Measurements from ENCODE around the gene GRK6.

DNA sequence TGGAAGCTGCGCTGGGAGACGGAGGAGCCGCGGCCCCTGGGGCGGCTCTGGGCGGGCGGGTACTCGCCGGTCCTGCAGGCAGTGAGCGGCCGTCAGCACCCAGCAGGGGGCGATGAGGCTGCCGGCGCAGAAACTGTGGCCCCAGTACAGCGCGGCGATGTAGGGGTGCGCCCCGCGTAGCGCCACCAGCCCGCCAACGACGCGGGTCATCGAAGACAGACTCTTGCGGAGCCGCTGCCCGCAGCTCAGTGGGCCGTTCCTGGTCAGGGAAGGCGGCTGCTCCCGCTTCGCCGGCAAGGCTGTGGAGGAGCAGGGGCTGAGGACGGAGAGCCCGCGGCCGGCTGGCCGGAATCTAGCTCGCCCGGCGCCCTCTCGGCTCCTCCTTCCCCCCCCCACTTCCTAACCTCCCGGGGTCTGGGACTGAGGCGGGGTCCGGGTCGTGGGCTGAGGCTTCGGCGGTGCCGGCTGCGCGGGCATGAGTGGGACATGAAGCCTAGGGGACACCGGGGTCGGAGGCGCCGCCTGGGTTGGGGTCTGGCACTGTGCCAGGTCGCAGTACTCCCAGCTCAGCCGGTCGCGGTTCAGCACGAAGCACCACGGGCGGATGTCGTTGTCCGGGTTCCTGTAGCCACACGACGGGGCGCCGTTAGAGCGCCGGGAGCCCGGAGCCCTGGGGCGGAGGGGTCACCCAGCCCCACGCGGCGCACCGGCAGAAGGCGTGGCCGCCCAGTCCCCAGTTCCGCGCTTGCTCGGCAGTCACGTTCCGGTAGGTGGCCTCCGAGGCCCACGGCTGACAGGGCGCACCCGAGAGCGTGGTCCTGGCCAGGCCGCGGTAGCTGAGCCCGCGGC, 22.5 kb upstream of the GRK6 start:
- TF ChIP-seq, protein P1, sequence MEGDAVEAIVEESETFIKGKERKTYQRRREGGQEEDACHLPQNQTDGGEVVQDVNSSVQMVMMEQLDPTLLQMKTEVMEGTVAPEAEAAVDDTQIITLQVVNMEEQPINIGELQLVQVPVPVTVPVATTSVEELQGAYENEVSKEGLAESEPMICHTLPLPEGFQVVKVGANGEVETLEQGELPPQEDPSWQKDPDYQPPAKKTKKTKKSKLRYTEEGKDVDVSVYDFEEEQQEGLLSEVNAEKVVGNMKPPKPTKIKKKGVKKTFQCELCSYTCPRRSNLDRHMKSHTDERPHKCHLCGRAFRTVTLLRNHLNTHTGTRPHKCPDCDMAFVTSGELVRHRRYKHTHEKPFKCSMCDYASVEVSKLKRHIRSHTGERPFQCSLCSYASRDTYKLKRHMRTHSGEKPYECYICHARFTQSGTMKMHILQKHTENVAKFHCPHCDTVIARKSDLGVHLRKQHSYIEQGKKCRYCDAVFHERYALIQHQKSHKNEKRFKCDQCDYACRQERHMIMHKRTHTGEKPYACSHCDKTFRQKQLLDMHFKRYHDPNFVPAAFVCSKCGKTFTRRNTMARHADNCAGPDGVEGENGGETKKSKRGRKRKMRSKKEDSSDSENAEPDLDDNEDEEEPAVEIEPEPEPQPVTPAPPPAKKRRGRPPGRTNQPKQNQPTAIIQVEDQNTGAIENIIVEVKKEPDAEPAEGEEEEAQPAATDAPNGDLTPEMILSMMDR (IDR thresholded peaks at IDR 0.05): peak; percentile 56 to 74 (median 74)
- no peak for TF ChIP-seq POLR2A (IDR thresholded peaks at IDR 0.05)
